ENCODE results near the gene EXOSC7. TPM values are rescaled to one million over a fixed set of nuclear protein-coding genes. Genes with fewer than 3 reads are reported as not detected.

EXOSC7 gene
- total RNA-seq, 1 donor from 2014 or later = 56.2 TPM

GRCh38 chr3:44968447-44968858 is 7.6 kb upstream of the EXOSC7 start:
- no peak for DNase-seq (ENCODE audit: extremely low spot score in 2 of 2)
- H3K9me3 ChIP-seq = no peaks in the 10 kb centered on the region
- H3K27ac ChIP-seq = no peak overlapping the region
- H3K27me3 ChIP-seq = no peaks in the 10 kb centered on the region
- intact Hi-C loops (cut with DNase I) = no loop called here
- H3K4me3 ChIP-seq = no peak overlapping the region
- no peaks in the 10 kb centered on the region for H3K36me3 ChIP-seq
- peaks cover 86% of the 10 kb centered on the region for H3K4me1 ChIP-seq
- TF ChIP-seq POLR2A (IDR thresholded peaks at IDR 0.05) (no peak), POLR2AphosphoS5 (IDR thresholded peaks at IDR 0.05; ENCODE audit: insufficient read depth in 1 of 2, low read depth in 1 of 2) (no peak), CTCF (IDR thresholded peaks at IDR 0.05) (no peak)

GRCh38 chr3:44969154-44969827 is 6.8 kb upstream of the EXOSC7 start:
- Histone ChIP-seq H3K9me3 (no peaks in the 10 kb centered on the region), H3K4me3 (no peak overlapping the region), H3K27me3 (no peaks in the 10 kb centered on the region), H3K4me1 (peaks cover 85% of the 10 kb centered on the region), H3K36me3 (no peaks in the 10 kb centered on the region), H3K27ac (no peak overlapping the region)
- intact Hi-C loops (cut with DNase I) = no loop called here
- TF ChIP-seq CTCF (IDR thresholded peaks at IDR 0.05) = no peak
- no peak for DNase-seq (ENCODE audit: extremely low spot score in 2 of 2)

GRCh38 chr3:44969828-44970179 is 6.2 kb upstream of the EXOSC7 start:
- no peak for DNase-seq (ENCODE audit: extremely low spot score in 2 of 2)
- TF ChIP-seq POLR2A (IDR thresholded peaks at IDR 0.05) (no peak), CTCF (IDR thresholded peaks at IDR 0.05) (no peak), POLR2AphosphoS5 (IDR thresholded peaks at IDR 0.05; ENCODE audit: insufficient read depth in 1 of 2, low read depth in 1 of 2) (no peak)
- H3K4me3 ChIP-seq = no peak overlapping the region
- peaks cover 86% of the 10 kb centered on the region for H3K4me1 ChIP-seq
- no peaks in the 10 kb centered on the region for H3K27me3 ChIP-seq
- no peaks in the 10 kb centered on the region for H3K9me3 ChIP-seq
- H3K27ac ChIP-seq = no peak overlapping the region
- intact Hi-C loops (cut with DNase I) = no loop called here
- H3K36me3 ChIP-seq = no peaks in the 10 kb centered on the region

GRCh38 chr3:44970926-44971490 is 5.0 kb upstream of the EXOSC7 start:
- Histone ChIP-seq H3K4me3 (no peak overlapping the region), H3K27me3 (no peaks in the 10 kb centered on the region), H3K27ac (no peak overlapping the region), H3K9me3 (no peaks in the 10 kb centered on the region), H3K4me1 (peaks cover 80% of the 10 kb centered on the region), H3K36me3 (no peaks in the 10 kb centered on the region)
- no peak for DNase-seq (ENCODE audit: extremely low spot score in 2 of 2)
- TF ChIP-seq CTCF (IDR thresholded peaks at IDR 0.05) (no peak), POLR2A (IDR thresholded peaks at IDR 0.05) (no peak), POLR2AphosphoS5 (IDR thresholded peaks at IDR 0.05; ENCODE audit: insufficient read depth in 1 of 2, low read depth in 1 of 2) (no peak)
- intact Hi-C loops (cut with DNase I) = no loop called here

GRCh38 chr3:44974416-44974815 is 1.6 kb upstream of the EXOSC7 start:
- H3K36me3 ChIP-seq = no peaks in the 10 kb centered on the region
- no peaks in the 10 kb centered on the region for H3K27me3 ChIP-seq
- DNase-seq (ENCODE audit: extremely low spot score in 2 of 2) = no peak
- H3K4me1 ChIP-seq = peaks cover 76% of the 10 kb centered on the region
- no peak overlapping the region for H3K27ac ChIP-seq
- H3K4me3 ChIP-seq = peak overlapping the region in 1 of 2 donors; percentile 96
- H3K9me3 ChIP-seq = no peaks in the 10 kb centered on the region
- intact Hi-C loops (cut with DNase I) = no loop called here
- no peak for TF ChIP-seq POLR2A (IDR thresholded peaks at IDR 0.05)
- no peak for TF ChIP-seq POLR2AphosphoS5 (IDR thresholded peaks at IDR 0.05; ENCODE audit: insufficient read depth in 1 of 2, low read depth in 1 of 2)
- no peak for TF ChIP-seq CTCF (IDR thresholded peaks at IDR 0.05)
